Measurements from ENCODE around the gene DACT2.

Gene DACT2

DNA sequence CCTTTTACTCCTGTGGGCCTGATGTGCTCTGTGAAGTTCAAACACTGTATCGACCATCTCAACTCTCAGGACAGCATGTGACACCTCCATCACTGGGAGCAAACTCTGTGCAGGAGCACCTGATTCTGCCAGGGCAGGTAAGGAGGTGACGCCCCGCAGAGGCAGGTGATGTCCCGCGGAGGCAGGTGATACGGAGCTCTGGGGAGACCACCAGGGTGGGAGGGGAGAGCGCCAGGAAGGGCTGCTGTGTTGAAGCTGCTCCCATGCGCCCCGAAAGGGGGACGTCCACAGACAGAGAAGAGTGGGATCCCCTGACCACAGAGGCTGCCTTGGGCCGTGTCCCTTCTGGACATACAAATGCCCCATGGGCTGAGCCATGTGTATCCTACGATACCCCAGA, 58.3 kb downstream of the DACT2 start:
- no peaks in the 10 kb centered on the region for H3K4me1 ChIP-seq
- in situ Hi-C loops (cut with MboI; ENCODE audit: low sequenced_read_pairs): no loop called here
- no peak overlapping the region for H3K4me3 ChIP-seq
- DNase-seq (ENCODE audit: low spot score in 2 of 2): no peak
- no peaks in the 10 kb centered on the region for H3K9me3 ChIP-seq
- H3K27me3 ChIP-seq (ENCODE audit: low read depth): no peaks in the 10 kb centered on the region
- no peaks in the 10 kb centered on the region for H3K36me3 ChIP-seq (replicated peaks)

DNA sequence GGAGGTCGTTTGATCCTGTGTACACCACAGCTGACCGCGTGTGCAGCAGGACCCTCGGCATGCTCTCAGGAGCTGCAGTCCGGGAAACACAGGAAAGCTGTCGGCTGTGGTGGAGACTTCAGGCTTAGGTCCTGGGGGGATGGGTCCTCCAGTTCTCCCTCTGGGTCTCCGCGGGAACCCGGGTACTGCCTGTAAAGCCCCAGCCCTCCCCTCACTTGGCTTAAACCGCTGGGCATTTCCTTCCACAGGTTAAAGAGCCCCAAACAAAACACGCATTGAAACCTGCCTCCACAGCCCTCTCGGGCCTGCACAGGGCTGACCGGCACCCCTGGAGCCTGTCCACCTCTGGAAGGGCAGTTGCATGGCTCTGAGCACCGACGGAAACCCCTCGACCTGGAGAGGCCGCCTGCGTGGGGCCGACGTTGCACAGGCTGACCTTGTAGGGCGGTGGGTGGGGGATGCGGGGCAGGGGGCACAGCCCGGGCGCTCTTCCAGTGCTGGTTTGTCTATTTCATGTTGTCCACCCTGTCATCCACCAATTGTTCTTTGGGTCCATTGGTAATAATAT, 59.1 kb downstream of the DACT2 start:
- Histone ChIP-seq H3K9me3 (no peaks in the 10 kb centered on the region), H3K36me3 (replicated peaks) (no peaks in the 10 kb centered on the region), H3K27me3 (ENCODE audit: low read depth) (no peaks in the 10 kb centered on the region), H3K4me3 (no peak overlapping the region), H3K4me1 (no peaks in the 10 kb centered on the region)
- in situ Hi-C loops (cut with MboI; ENCODE audit: low sequenced_read_pairs): no loop called here
- no peak for DNase-seq (ENCODE audit: low spot score in 2 of 2)

GRCh38 chr6:168258795-168259194, 60.8 kb downstream of the DACT2 start:
- Histone ChIP-seq H3K9me3 (no peaks in the 10 kb centered on the region), H3K36me3 (replicated peaks) (no peaks in the 10 kb centered on the region), H3K4me3 (no peak overlapping the region), H3K4me1 (no peaks in the 10 kb centered on the region), H3K27me3 (ENCODE audit: low read depth) (no peaks in the 10 kb centered on the region)
- no peak for DNase-seq (ENCODE audit: low spot score in 2 of 2)
- in situ Hi-C loops (cut with MboI; ENCODE audit: low sequenced_read_pairs): no loop called here

- DNase-seq (ENCODE audit: low spot score in 2 of 2): no peak
- H3K4me3 ChIP-seq: no peak overlapping the region
- no peaks in the 10 kb centered on the region for H3K36me3 ChIP-seq (replicated peaks)
- H3K4me1 ChIP-seq: no peaks in the 10 kb centered on the region
- no peaks in the 10 kb centered on the region for H3K9me3 ChIP-seq
- no peaks in the 10 kb centered on the region for H3K27me3 ChIP-seq (ENCODE audit: low read depth)
- in situ Hi-C loops (cut with MboI; ENCODE audit: low sequenced_read_pairs): no loop called here
These were observed 62.6 kb downstream of the DACT2 start for GRCh38 chr6:168256940-168257339.

Data from HAP-1 (cell line).